ENCODE data around the gene PFDN1. TPM values are rescaled to one million over a fixed set of nuclear protein-coding genes. Genes with fewer than 3 reads are reported as not detected.

PFDN1 gene
- total and polyA plus RNA-seq, 11 donors: 53.8 to 140 (median 75.0) TPM

- intact Hi-C loops (cut with DNase I): loop anchor here in 4 of 10 donors (2.0 to 5.0 kb wide), 4 partner anchors 35 to 54 kb away; partner anchors contain the start of gene HBEGF (in 1 of the 4)
- Histone ChIP-seq H3K4me1 (peaks cover 11 to 95% (median 66%) of the 10 kb centered on the region in 12 donors), H3K4me3 (peak overlapping the region in 1 of 12 donors; percentile 6), H3K9me3 (no peaks in the 10 kb centered on the region), H3K27me3 (no peaks in the 10 kb centered on the region), H3K27ac (peak overlapping the region; percentile 47 to 84 (median 72)), H3K36me3 (peaks cover 0 to 6% (median 0%) of the 10 kb centered on the region in 9 donors)
- ATAC-seq (peak; percentile 28 to 67 (median 41)), DNase-seq (no peak)
- WGBS, 4 donors: 63 to 93% (median 81%) methylated on average over 1 of the region's 1 CpG
- TF ChIP-seq CTCF (IDR thresholded peaks at IDR 0.05): no peak
- TF ChIP-seq POLR2A (IDR thresholded peaks at IDR 0.05): no peak
These were observed 10.5 kb downstream of the PFDN1 start for GRCh38 chr5:140292212-140293036.

GRCh38 chr5:140287801-140288521, 14.9 kb downstream of the PFDN1 start:
- H3K9me3 ChIP-seq: no peaks in the 10 kb centered on the region
- no peak overlapping the region for H3K4me3 ChIP-seq
- DNase-seq: no peak
- H3K27me3 ChIP-seq: no peaks in the 10 kb centered on the region
- intact Hi-C loops (cut with DNase I): no loop called here
- no peak for TF ChIP-seq CTCF (IDR thresholded peaks at IDR 0.05)
- TF ChIP-seq POLR2A (IDR thresholded peaks at IDR 0.05): no peak
- no peak for ATAC-seq
- H3K36me3 ChIP-seq: peaks cover 0 to 5% (median 0%) of the 10 kb centered on the region in 9 donors
- H3K27ac ChIP-seq: no peak overlapping the region
- H3K4me1 ChIP-seq: peaks cover 3 to 69% (median 49%) of the 10 kb centered on the region in 12 donors
- 85 to 89% (median 87%) methylated on average over 7 of the region's 7 CpGs for WGBS, 4 donors

GRCh38 chr5:140286424-140286823, 16.5 kb downstream of the PFDN1 start:
- WGBS, 4 donors: 65 to 95% (median 83%) methylated on average over 4 to 5 of the region's 5 CpGs
- ATAC-seq (no peak), DNase-seq (no peak)
- H3K36me3 ChIP-seq: peaks cover 0 to 5% (median 0%) of the 10 kb centered on the region in 9 donors
- intact Hi-C loops (cut with DNase I): no loop called here
- H3K4me1 ChIP-seq: peaks cover 0 to 54% (median 35%) of the 10 kb centered on the region in 12 donors
- no peak overlapping the region for H3K27ac ChIP-seq
- H3K9me3 ChIP-seq: no peaks in the 10 kb centered on the region
- H3K4me3 ChIP-seq: no peak overlapping the region
- TF ChIP-seq CTCF (IDR thresholded peaks at IDR 0.05) (no peak), POLR2A (IDR thresholded peaks at IDR 0.05) (no peak)
- no peaks in the 10 kb centered on the region for H3K27me3 ChIP-seq

GRCh38 chr5:140284013-140284412, 18.9 kb downstream of the PFDN1 start:
- no peak for DNase-seq
- WGBS, 4 donors: 26 to 54% (median 39%) methylated on average over 3 of the region's 3 CpGs
- H3K4me3 ChIP-seq: no peak overlapping the region
- no peaks in the 10 kb centered on the region for H3K9me3 ChIP-seq
- no peaks in the 10 kb centered on the region for H3K27me3 ChIP-seq
- peaks cover 0 to 20% (median 10%) of the 10 kb centered on the region in 9 donors for H3K36me3 ChIP-seq
- H3K27ac ChIP-seq: peak overlapping the region in 4 of 12 donors; percentile 2 to 72 (median 30)
- intact Hi-C loops (cut with DNase I): loop anchor here in 1 of 10 donors (5.0 kb wide), 1 partner anchor 37 kb away; no protein-coding TSS in a partner anchor
- peak; percentile 52 to 76 (median 60) for ATAC-seq
- peaks cover 0 to 36% (median 23%) of the 10 kb centered on the region in 12 donors for H3K4me1 ChIP-seq
- TF ChIP-seq POLR2A (IDR thresholded peaks at IDR 0.05) (no peak), CTCF (IDR thresholded peaks at IDR 0.05) (no peak)
